SIG-M5 treated with dmso at 0.1 percent for 504 hours (cell line): Measurements from ENCODE around the gene NOG.

Experiments
- DNase-seq: peaks from one replicate; lab custom pipeline; 2025; ENCODE audit not compliant: unreplicated experiment; lab: John Stamatoyannopoulos, UW

The NOG gene

GRCh38 chr17:56596691-56597494 is 3.4 kb downstream of the NOG start:
- no peak for DNase-seq

- DNase-seq, result no peak
Measured at GRCh38 chr17:56597495-56597990, 4.0 kb downstream of the NOG start.

- no peak for DNase-seq
Measured at GRCh38 chr17:56598466-56598865, 5.0 kb downstream of the NOG start.

GRCh38 chr17:56599088-56599487 is 5.6 kb downstream of the NOG start:
- no peak for DNase-seq

- DNase-seq, result no peak
Measured at GRCh38 chr17:56599566-56599965, 6.1 kb downstream of the NOG start.

- no peak for DNase-seq
Measured at GRCh38 chr17:56600256-56600655, 6.8 kb downstream of the NOG start.

GRCh38 chr17:56601591-56601990 is 8.1 kb downstream of the NOG start:
- DNase-seq, result no peak

- DNase-seq, result no peak
Measured at GRCh38 chr17:56602292-56603130, 9.0 kb downstream of the NOG start.

- no peak for DNase-seq
Measured at GRCh38 chr17:56603486-56604238, 10.2 kb downstream of the NOG start.

GRCh38 chr17:56604691-56605290 is 11.3 kb downstream of the NOG start:
- DNase-seq, result no peak

- DNase-seq, result no peak
Measured at GRCh38 chr17:56608944-56609343, 15.4 kb downstream of the NOG start.

- no peak for DNase-seq
Measured at GRCh38 chr17:56610321-56610720, 16.8 kb downstream of the NOG start.

- DNase-seq, result no peak
Measured at GRCh38 chr17:56613131-56613530, 19.6 kb downstream of the NOG start.

- no peak for DNase-seq
Measured at GRCh38 chr17:56614522-56614921, 21.0 kb downstream of the NOG start.

GRCh38 chr17:56616239-56616638 is 22.7 kb downstream of the NOG start:
- DNase-seq, result no peak

GRCh38 chr17:56623383-56623782 is 29.9 kb downstream of the NOG start:
- no peak for DNase-seq

- peak; percentile 45 for DNase-seq
Measured at GRCh38 chr17:56624309-56624708, 30.8 kb downstream of the NOG start.

- DNase-seq, result no peak
Measured at GRCh38 chr17:56624912-56625311, 31.4 kb downstream of the NOG start.

GRCh38 chr17:56629531-56630075 is 36.1 kb downstream of the NOG start:
- DNase-seq, result peak; percentile 29

GRCh38 chr17:56630202-56630601 is 36.7 kb downstream of the NOG start:
- DNase-seq, result no peak

GRCh38 chr17:56633681-56634080 is 40.2 kb downstream of the NOG start:
- no peak for DNase-seq
